HepG2 (cell line): ENCODE results near the gene USP5. TPM values are rescaled to one million over a fixed set of nuclear protein-coding genes. Genes with fewer than 3 reads are reported as not detected.
A peak's percentile ranks its signal among the peaks of the same experiment; 100 is the strongest.

ENCODE experiments used
- ARNT2 ChIP-seq: sonication (generic); formaldehyde crosslinking; IDR thresholded peaks from 2 replicates; pipeline ENCODE4 v1.8.0; 2022; ENCODE audit warnings: mild to moderate bottlenecking, low read depth, missing genetic modification reagents, moderate library complexity
- CEBPG ChIP-seq: IDR thresholded peaks from 2 replicates; pipeline ENCODE4 v1.6.1; 2016
- DNMT3B ChIP-seq: conservative IDR thresholded peaks from 2 replicates; pipeline ENCODE4 v1.6.1; 2016; ENCODE audit warnings: missing biosample characterization, control low read depth
- FOSL1 ChIP-seq: sonication (generic); formaldehyde crosslinking; IDR thresholded peaks from 2 replicates; pipeline ENCODE4 v1.9.0; 2021; ENCODE audit warnings: missing genetic modification reagents, borderline replicate concordance
- NFRKB ChIP-seq: fragments of 450-650 bp; IDR thresholded peaks from 2 replicates; pipeline ENCODE4 v1.6.1; 2017
- PRPF4 ChIP-seq: fragments of 200-400 bp; formaldehyde crosslinking; IDR thresholded peaks from 2 replicates; pipeline ENCODE4 v1.6.1; 2016; ENCODE audit warnings: low read length, low read depth; ENCODE audit not compliant: poor library complexity, severe bottlenecking
- RNF2 ChIP-seq: fragments of 450-650 bp; conservative IDR thresholded peaks from 2 replicates; pipeline ENCODE4 v1.6.1; 2016; ENCODE audit warnings: low read depth
- SAFB2 ChIP-seq: sonication (generic); formaldehyde crosslinking; IDR thresholded peaks from 2 replicates; pipeline ENCODE4 v1.5.1; 2020; ENCODE audit warnings: missing genetic modification reagents, low read depth, mild to moderate bottlenecking, borderline replicate concordance
- SIN3B ChIP-seq: fragments of 150-350 bp; IDR thresholded peaks from 2 replicates; pipeline ENCODE4 v1.6.1; 2014; ENCODE audit warnings: low read length
- SIX4 ChIP-seq: sonication (generic); formaldehyde crosslinking; IDR thresholded peaks from 2 replicates; pipeline ENCODE4 v1.4.0; 2020; ENCODE audit warnings: missing genetic modification reagents
- SP2 ChIP-seq: sonication (generic); formaldehyde crosslinking; IDR thresholded peaks from 2 replicates; pipeline ENCODE4 v1.5.1; 2020; ENCODE audit warnings: mild to moderate bottlenecking, missing genetic modification reagents
- TCF7L2 ChIP-seq: IDR thresholded peaks from 2 replicates; pipeline ENCODE4 v1.6.1; 2011; ENCODE audit warnings: mild to moderate bottlenecking, low read depth, low read length, moderate library complexity
- U2AF2 ChIP-seq: fragments of 200-400 bp; formaldehyde crosslinking; IDR thresholded peaks from 2 replicates; pipeline ENCODE4 v1.6.1; 2017; ENCODE audit warnings: low read depth, mild to moderate bottlenecking, low read length
- ZBTB43 ChIP-seq: sonication (generic); formaldehyde crosslinking; conservative IDR thresholded peaks from 2 replicates; pipeline ENCODE4 v1.4.0; 2020; ENCODE audit warnings: missing genetic modification reagents
- ZNF891 ChIP-seq: sonication (generic); formaldehyde crosslinking; IDR thresholded peaks from 2 replicates; pipeline ENCODE4 v1.5.0; 2020; ENCODE audit warnings: mild to moderate bottlenecking, missing genetic modification reagents
- polyA plus RNA-seq, 8 experiments: library from polyadenylated mRNA; depleted of rRNA in 3 of 8; stranded (reverse) in 7 of 8; unstranded in 1 of 8; fragments of >200 nt; fragmentation: Illumina TruSeq in 4 of 8; extraction: Trizol in 4 of 8; gene quantifications; 2 replicates each; pipeline versions ENCODE4 v1.2.1 to v1.2.3, GENCODE V29; 2011 to 2016; ENCODE audit warnings: low read depth in 4 of 8, missing spikeins in 1 of 8, mixed read lengths in 1 of 8; ENCODE audit not compliant: insufficient read depth in 1 of 8
- total RNA-seq, 5 experiments: library from RNA; depleted of rRNA; stranded (reverse); fragments of >200 nt; fragmentation: Illumina TruSeq; extraction: Trizol; gene quantifications; 2 replicates each; pipeline ENCODE4 v1.2.3, GENCODE V29; 2016; ENCODE audit warnings: low read depth in 1 of 5
- TF ChIP-seq, protein P1 (sequence below): sonication (generic); formaldehyde crosslinking; IDR thresholded peaks from 2 replicates; pipeline ENCODE4 v1.4.0; 2020; ENCODE audit warnings: missing genetic modification reagents
- TF ChIP-seq, protein P2 (sequence below): IDR thresholded peaks from 2 replicates; pipeline ENCODE4 v1.6.1; 2016; ENCODE audit warnings: low read depth, borderline replicate concordance
- TF ChIP-seq, protein P3 (sequence below): sonication (generic); formaldehyde crosslinking; IDR thresholded peaks from 2 replicates; pipeline ENCODE4 v1.4.0; 2020; ENCODE audit warnings: missing genetic modification reagents, borderline replicate concordance
- TF ChIP-seq, protein P4 (sequence below): sonication (generic); formaldehyde crosslinking; IDR thresholded peaks from 2 replicates; pipeline ENCODE4 v1.8.0; 2022; ENCODE audit warnings: low read depth, missing genetic modification reagents
- TF ChIP-seq, protein P5 (sequence below): sonication (generic); formaldehyde crosslinking; IDR thresholded peaks from 2 replicates; pipeline ENCODE4 v1.4.0; 2020; ENCODE audit warnings: missing genetic modification reagents

The USP5 gene
- total and polyA plus RNA-seq, 2 of the 13 experiments (the other 11 are each of a cell fraction or from before 2014, with no cell fraction given), result 39.6 to 56.0 TPM

DNA sequence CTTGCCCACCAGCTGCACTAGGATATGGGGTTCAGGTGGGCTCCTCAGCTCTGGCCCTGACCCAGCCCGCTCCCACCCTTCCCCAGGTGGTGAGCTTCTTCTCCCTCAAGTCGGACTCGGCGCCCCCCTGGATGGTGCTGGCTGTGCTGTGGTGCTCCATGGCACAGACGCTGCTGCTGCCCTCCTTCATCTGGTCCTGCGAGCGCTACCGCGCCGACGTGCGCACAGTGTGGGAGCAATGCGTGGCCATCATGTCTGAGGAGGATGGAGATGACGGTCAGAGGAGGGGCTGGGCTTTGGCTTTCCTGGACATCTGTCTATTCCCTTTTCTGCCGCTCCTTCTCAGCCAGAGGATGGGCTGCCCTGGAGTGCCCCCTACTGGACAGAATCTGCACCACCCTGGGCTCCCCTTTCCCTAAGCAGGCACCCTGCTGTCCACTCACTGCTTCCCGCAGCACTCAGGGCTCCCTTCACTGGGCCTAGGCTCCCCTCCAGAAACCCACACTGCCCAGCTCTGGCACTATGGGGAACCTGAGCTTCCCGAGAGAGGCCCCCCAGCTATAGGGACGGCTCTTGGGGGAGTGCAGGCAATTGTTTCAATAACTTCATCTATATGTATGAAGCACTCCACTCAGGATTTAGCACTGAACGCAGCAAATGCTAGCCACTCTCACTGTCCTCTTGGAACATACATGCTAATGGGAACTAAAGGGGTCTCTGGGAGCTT, 26.4 kb upstream of the USP5 start (continued):
- TF ChIP-seq, protein P1, sequence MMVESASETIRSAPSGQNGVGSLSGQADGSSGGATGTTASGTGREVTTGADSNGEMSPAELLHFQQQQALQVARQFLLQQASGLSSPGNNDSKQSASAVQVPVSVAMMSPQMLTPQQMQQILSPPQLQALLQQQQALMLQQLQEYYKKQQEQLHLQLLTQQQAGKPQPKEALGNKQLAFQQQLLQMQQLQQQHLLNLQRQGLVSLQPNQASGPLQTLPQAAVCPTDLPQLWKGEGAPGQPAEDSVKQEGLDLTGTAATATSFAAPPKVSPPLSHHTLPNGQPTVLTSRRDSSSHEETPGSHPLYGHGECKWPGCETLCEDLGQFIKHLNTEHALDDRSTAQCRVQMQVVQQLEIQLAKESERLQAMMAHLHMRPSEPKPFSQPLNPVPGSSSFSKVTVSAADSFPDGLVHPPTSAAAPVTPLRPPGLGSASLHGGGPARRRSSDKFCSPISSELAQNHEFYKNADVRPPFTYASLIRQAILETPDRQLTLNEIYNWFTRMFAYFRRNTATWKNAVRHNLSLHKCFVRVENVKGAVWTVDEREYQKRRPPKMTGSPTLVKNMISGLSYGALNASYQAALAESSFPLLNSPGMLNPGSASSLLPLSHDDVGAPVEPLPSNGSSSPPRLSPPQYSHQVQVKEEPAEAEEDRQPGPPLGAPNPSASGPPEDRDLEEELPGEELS, result no peak
- no peak for TF ChIP-seq SIN3B
- TF ChIP-seq PRPF4, result no peak
- TF ChIP-seq NFRKB, result no peak
- TF ChIP-seq, protein P2, sequence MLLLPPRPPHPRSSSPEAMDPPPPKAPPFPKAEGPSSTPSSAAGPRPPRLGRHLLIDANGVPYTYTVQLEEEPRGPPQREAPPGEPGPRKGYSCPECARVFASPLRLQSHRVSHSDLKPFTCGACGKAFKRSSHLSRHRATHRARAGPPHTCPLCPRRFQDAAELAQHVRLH (CRISPR knock-in tag), result no peak
- no peak for TF ChIP-seq CEBPG (CRISPR knock-in tag)
- TF ChIP-seq, protein P3, sequence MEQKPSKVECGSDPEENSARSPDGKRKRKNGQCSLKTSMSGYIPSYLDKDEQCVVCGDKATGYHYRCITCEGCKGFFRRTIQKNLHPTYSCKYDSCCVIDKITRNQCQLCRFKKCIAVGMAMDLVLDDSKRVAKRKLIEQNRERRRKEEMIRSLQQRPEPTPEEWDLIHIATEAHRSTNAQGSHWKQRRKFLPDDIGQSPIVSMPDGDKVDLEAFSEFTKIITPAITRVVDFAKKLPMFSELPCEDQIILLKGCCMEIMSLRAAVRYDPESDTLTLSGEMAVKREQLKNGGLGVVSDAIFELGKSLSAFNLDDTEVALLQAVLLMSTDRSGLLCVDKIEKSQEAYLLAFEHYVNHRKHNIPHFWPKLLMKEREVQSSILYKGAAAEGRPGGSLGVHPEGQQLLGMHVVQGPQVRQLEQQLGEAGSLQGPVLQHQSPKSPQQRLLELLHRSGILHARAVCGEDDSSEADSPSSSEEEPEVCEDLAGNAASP (CRISPR knock-in tag), result no peak
- TF ChIP-seq SIX4 (CRISPR knock-in tag), result no peak
- TF ChIP-seq DNMT3B (CRISPR knock-in tag), result no peak
- TF ChIP-seq ARNT2 (CRISPR knock-in tag), result no peak
- TF ChIP-seq ZNF891 (CRISPR knock-in tag), result no peak
- no peak for TF ChIP-seq TCF7L2
- no peak for TF ChIP-seq RNF2
- TF ChIP-seq, protein P4, sequence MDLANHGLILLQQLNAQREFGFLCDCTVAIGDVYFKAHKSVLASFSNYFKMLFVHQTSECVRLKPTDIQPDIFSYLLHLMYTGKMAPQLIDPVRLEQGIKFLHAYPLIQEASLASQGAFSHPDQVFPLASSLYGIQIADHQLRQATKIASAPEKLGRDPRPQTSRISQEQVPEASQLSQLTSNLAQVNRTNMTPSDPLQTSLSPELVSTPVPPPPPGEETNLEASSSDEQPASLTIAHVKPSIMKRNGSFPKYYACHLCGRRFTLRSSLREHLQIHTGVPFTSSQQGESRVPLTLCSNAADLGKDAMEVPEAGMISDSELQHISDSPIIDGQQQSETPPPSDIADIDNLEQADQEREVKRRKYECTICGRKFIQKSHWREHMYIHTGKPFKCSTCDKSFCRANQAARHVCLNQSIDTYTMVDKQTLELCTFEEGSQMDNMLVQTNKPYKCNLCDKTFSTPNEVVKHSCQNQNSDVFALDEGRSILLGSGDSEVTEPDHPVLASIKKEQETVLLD (CRISPR knock-in tag), result no peak
- TF ChIP-seq SAFB2, result peak; percentile 46; the same call in 1 of the 2 replicates
- TF ChIP-seq FOSL1, result no peak
- TF ChIP-seq ZBTB43 (CRISPR knock-in tag), result no peak
- TF ChIP-seq SP2 (CRISPR knock-in tag), result no peak
- TF ChIP-seq, protein P5, sequence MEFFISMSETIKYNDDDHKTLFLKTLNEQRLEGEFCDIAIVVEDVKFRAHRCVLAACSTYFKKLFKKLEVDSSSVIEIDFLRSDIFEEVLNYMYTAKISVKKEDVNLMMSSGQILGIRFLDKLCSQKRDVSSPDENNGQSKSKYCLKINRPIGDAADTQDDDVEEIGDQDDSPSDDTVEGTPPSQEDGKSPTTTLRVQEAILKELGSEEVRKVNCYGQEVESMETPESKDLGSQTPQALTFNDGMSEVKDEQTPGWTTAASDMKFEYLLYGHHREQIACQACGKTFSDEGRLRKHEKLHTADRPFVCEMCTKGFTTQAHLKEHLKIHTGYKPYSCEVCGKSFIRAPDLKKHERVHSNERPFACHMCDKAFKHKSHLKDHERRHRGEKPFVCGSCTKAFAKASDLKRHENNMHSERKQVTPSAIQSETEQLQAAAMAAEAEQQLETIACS, result no peak
- no peak for TF ChIP-seq U2AF2
